ENCODE measurements around the gene TRIM21.

DNA sequence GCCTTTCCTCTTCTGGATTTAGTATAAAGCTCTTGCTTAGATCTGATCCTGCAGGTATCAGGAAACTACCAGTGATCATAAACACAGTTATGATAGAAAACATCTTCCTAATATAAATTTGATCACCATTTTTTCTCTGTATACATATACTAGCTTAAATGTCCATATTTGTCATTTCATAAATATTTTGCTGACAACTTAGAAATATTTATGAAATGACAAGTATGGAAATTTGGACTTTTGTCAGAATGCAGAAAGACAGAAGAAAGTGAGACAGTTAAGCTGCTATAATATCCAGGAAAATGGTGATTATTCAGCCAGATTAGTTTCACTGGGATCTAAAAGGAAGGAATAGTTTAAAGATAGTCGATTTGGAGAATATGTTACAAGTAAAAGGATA is 22.8 kb upstream of the TRIM21 start:
- TF ChIP-seq, protein P1, sequence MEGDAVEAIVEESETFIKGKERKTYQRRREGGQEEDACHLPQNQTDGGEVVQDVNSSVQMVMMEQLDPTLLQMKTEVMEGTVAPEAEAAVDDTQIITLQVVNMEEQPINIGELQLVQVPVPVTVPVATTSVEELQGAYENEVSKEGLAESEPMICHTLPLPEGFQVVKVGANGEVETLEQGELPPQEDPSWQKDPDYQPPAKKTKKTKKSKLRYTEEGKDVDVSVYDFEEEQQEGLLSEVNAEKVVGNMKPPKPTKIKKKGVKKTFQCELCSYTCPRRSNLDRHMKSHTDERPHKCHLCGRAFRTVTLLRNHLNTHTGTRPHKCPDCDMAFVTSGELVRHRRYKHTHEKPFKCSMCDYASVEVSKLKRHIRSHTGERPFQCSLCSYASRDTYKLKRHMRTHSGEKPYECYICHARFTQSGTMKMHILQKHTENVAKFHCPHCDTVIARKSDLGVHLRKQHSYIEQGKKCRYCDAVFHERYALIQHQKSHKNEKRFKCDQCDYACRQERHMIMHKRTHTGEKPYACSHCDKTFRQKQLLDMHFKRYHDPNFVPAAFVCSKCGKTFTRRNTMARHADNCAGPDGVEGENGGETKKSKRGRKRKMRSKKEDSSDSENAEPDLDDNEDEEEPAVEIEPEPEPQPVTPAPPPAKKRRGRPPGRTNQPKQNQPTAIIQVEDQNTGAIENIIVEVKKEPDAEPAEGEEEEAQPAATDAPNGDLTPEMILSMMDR (conservative IDR thresholded peaks at IDR 0.05; ENCODE audit: low read length) = no peak
- TF ChIP-seq EZH2phosphoT487 (IDR thresholded peaks at IDR 0.05; ENCODE audit: borderline replicate concordance, low read depth, low read length) = no peak
